ENCODE results near the gene OR6C75.
"Not testable (repeated sequence)": the region's sequence is repeated elsewhere in the genome, so short reads cannot be mapped to it uniquely, and the experiment has no call there.

Gene OR6C75

GRCh38 chr12:55414889-55415288 is 52.1 kb downstream of the OR6C75 start:
- DNase-seq (ENCODE audit: low spot score); in situ Hi-C loops (cut with MboI; ENCODE audit: low sequenced_read_pairs, unreplicated experiment): not testable (repeated sequence)

- no peak for DNase-seq (ENCODE audit: low spot score)
- no peak for TF ChIP-seq CTCF (IDR thresholded peaks at IDR 0.05; ENCODE audit: borderline replicate concordance, control extremely low read depth, extremely low read depth, insufficient read depth, missing control alignments)
- in situ Hi-C loops (cut with MboI; ENCODE audit: low sequenced_read_pairs, unreplicated experiment) = no loop called here
Observed at GRCh38 chr12:55416961-55417360, 54.2 kb downstream of the OR6C75 start.
